Peyer's patch (tissue), 4 donors: ENCODE measurements around the gene BMPER.

Source experiments
- POLR2A ChIP-seq, 2 donors: fragments of 450-650 bp; IDR thresholded peaks; one replicate each; pipeline ENCODE4 v1.5.1; 2017; ENCODE audit warnings: antibody characterized with exemption in 2 of 2, mild to moderate bottlenecking in 2 of 2, moderate library complexity in 2 of 2
- TF ChIP-seq, protein P1 (sequence below), 6 experiments: fragments of 450-650 bp in 4 of 6; fragments of 200-600 bp in 2 of 6; sonication (generic) in 1 of 6; IDR thresholded peaks; one replicate each; pipeline ENCODE4 v1.5.1; 2017 to 2019; ENCODE audit warnings: antibody characterized with exemption in 6 of 6, mild to moderate bottlenecking in 3 of 6, moderate library complexity in 1 of 6

DNA sequence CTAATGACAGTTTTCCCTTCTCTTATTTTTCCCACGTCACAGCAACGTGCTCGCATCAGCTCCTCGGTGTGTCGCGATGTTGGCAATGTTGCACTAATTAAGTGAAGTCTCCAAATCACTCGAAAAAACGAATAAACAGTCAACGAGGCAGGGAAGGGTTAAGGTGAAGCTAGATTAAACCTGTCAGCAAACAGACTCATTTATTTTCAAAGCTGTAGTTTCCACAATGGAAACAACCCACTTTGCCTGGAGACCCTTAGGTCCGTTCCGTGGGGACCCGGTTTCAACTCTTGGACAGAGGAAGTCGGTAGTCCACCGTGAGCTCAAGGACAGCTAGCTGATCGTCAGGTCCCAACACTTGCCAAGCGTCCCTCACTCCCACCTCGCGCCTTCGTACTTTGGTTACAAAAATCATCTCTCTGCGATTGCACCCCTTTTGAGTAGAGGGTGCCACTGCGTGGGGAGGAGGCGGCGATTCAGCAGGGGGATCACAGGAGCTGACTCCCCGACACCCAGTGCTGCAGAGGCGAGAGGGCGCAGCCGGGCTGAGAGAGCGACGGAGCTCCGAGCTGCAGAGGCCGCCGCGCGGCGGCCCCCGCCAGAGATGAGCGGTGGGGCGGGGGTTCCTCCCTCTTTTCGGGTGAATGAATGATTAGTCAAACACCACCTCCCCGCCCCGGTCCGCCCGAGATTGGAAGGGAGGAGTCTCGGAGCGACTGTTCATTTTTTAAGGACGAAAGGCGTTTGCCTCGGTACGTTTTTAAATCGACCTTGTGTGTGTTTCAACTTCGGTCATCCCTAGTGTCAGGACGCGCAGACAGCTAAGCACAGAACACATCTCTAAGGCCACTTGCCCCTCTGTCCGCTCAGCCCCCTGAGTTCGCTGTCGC lies 1.3 kb upstream of the BMPER start:
- TF ChIP-seq, protein P1, sequence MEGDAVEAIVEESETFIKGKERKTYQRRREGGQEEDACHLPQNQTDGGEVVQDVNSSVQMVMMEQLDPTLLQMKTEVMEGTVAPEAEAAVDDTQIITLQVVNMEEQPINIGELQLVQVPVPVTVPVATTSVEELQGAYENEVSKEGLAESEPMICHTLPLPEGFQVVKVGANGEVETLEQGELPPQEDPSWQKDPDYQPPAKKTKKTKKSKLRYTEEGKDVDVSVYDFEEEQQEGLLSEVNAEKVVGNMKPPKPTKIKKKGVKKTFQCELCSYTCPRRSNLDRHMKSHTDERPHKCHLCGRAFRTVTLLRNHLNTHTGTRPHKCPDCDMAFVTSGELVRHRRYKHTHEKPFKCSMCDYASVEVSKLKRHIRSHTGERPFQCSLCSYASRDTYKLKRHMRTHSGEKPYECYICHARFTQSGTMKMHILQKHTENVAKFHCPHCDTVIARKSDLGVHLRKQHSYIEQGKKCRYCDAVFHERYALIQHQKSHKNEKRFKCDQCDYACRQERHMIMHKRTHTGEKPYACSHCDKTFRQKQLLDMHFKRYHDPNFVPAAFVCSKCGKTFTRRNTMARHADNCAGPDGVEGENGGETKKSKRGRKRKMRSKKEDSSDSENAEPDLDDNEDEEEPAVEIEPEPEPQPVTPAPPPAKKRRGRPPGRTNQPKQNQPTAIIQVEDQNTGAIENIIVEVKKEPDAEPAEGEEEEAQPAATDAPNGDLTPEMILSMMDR (IDR thresholded peaks at IDR 0.05): no peak
- TF ChIP-seq POLR2A (IDR thresholded peaks at IDR 0.05): no peak
